Gastroesophageal sphincter (tissue), 3 donors: ENCODE results near the gene ABCA7.

Experiments
- CTCF ChIP-seq, 4 experiments: fragments of 200-600 bp in 2 of 4; fragments of 450-650 bp in 2 of 4; sonication (generic) in 1 of 4; IDR thresholded peaks; one replicate each; pipeline ENCODE4 v1.5.1; 2017 to 2019; ENCODE audit warnings: antibody characterized with exemption in 4 of 4, mild to moderate bottlenecking in 2 of 4, moderate library complexity in 2 of 4
- EP300 ChIP-seq: sonication (generic); formaldehyde crosslinking; IDR thresholded peaks from one replicate; pipeline ENCODE4 v1.6.1; 2017; ENCODE audit warnings: antibody characterized with exemption, mild to moderate bottlenecking
- POLR2A ChIP-seq, 2 donors: fragments of 450-650 bp; IDR thresholded peaks; one replicate each; pipeline ENCODE4 v1.6.1; 2017; ENCODE audit warnings: antibody characterized with exemption in 2 of 2, mild to moderate bottlenecking in 2 of 2, moderate library complexity in 1 of 2

- TF ChIP-seq CTCF (IDR thresholded peaks at IDR 0.05) (no peak), POLR2A (IDR thresholded peaks at IDR 0.05) (no peak), EP300 (no peak)
These were observed 34.9 kb upstream of the ABCA7 start for GRCh38 chr19:1004803-1005664.
